ENCODE results near the gene ZNF582.

DNA sequence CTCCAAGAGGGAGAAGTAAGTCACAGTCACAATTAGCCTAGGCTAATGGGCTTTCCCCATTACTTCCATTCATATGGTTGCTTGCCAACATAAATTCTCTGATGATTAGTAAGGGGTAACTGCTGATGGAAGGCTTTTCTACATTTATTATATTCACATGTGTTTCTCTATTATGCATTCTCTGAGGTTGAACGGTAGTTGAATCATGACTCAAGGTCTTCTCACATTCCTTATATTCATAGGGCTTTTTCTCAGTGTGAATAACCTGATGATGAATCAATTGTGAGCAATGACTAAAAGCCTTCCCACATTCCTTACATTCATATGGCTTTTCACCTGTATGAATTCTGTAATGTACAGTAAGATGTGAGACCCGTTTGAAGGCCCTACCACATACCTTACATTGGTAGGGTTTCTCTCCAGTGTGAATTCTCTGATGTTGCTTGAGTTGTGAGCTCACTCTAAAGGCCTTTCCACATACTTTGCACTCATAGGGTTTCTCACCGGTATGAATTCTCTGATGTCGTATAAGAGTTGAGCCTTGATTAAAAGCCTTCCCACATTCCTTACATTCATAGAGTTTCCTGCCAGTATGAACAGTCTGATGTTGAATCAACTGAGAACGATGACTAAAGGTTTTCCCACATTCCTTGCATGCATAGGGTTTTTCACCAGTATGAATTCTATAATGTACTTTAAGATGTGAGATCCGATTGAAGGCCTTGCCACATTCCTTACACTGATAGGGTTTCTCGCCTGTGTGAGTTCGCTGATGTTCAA, 9.3 kb downstream of the ZNF582 start:
- TF ChIP-seq CTCF (IDR thresholded peaks at IDR 0.05), result no peak
- TF ChIP-seq POLR2A (IDR thresholded peaks at IDR 0.05), result no peak

Data from adrenal gland (tissue), 5 donors.